K562 (cell line): ENCODE data around the gene OSGEPL1. TPM values are rescaled to one million over a fixed set of nuclear protein-coding genes. Genes with fewer than 3 reads are reported as not detected.

Experiments used
- ATAC-seq: fragments of 200-7000 bp; cut with Tn5 transposase; 3 replicates; pipeline ENCODE4 v1.9.1; 2020; ENCODE audit warnings: moderate library complexity
- BruUV-seq: library from RNA; stranded (reverse); fragments of 400-500 nt; replicated peaks from 2 replicates; lab custom pipeline; 2021; lab: Mats Ljungman, UMichigan
- CTCF ChIA-PET: fragments of 300-600 bp; formaldehyde crosslinking; extraction: SDS; loops from one replicate; lab custom pipeline; 2021; ENCODE audit warnings: low intra/inter-chr PET ratio; lab: Yijun Ruan, JAX
- POLR2A ChIA-PET: fragments of 300-600, 350-650 bp; sonication (Branson Sonifier 250); formaldehyde crosslinking; extraction: SDS; loops from one replicate; lab custom pipeline; 2021; ENCODE audit warnings: antibody characterized with exemption, inconsistent platforms; lab: Yijun Ruan, JAX
- DNase-seq, 4 experiments: peaks; one replicate each; pipeline versions ENCODE4 v3.0.0 to v3.0.0-alpha.2; 2011 to 2018; ENCODE audit warnings: low spot score in 3 of 4, mixed read lengths in 3 of 4; ENCODE audit errors: extremely low read depth in 1 of 4
- FAIRE-seq: peaks from 2 replicates; lab custom pipeline; 2011; peaks lifted over from hg19 to GRCh38; lab: Jason Lieb, UNC
- H2AFZ ChIP-seq: 2 replicates; pipeline ENCODE4 v1.6.0; 2011; ENCODE audit warnings: low read depth, low read length, control low read depth, inconsistent platforms
- H3K27ac ChIP-seq: fragments of 200-600 bp; 3 replicates; pipeline ENCODE4 v1.8.0; 2011; ENCODE audit warnings: low read depth, mild to moderate bottlenecking, control low read depth, inconsistent platforms, low read length, moderate library complexity, mixed read lengths; ENCODE audit errors: extremely low read depth
- H3K27me3 ChIP-seq, 2 experiments: fragments of 300-600 bp in 1 of 2; 2 replicates in 1 of 2; 3 replicates in 1 of 2; pipeline versions ENCODE4 v1.6.0 to v1.8.0; 2011; ENCODE audit warnings: inconsistent platforms in 2 of 2, low read length in 2 of 2, mild to moderate bottlenecking in 1 of 2, mixed read lengths in 1 of 2, moderate library complexity in 1 of 2; ENCODE audit not compliant: control insufficient read depth in 2 of 2, insufficient read depth in 2 of 2
- H3K36me3 ChIP-seq: fragments of 300-600 bp; 3 replicates; pipeline ENCODE4 v1.8.0; 2011; ENCODE audit warnings: mild to moderate bottlenecking, low read length, inconsistent platforms; ENCODE audit not compliant: control insufficient read depth, insufficient read depth
- H3K4me1 ChIP-seq, 2 experiments: fragments of 200-600 bp in 1 of 2; replicated peaks in 1 of 2; 2 replicates in 1 of 2; 3 replicates in 1 of 2; pipeline versions ENCODE4 v1.5.1 to v1.8.0; 2011; ENCODE audit warnings: inconsistent platforms in 2 of 2, low read length in 2 of 2, mild to moderate bottlenecking in 1 of 2, mixed read lengths in 1 of 2, moderate library complexity in 1 of 2; ENCODE audit not compliant: control insufficient read depth in 2 of 2, insufficient read depth in 2 of 2
- H3K4me2 ChIP-seq: 2 replicates; pipeline ENCODE4 v1.6.1; 2011; ENCODE audit warnings: low read length, control low read depth, inconsistent platforms, mixed read lengths; ENCODE audit not compliant: insufficient read depth
- H3K4me3 ChIP-seq: fragments of 200-600 bp; sonication (generic), shearing (Covaris generic); 2 replicates; pipeline ENCODE4 v1.5.1; 2016; ENCODE audit warnings: control low read depth, inconsistent platforms
- H3K79me2 ChIP-seq: fragments of 200-600 bp; 3 replicates; pipeline ENCODE4 v1.8.0; 2011; ENCODE audit warnings: low read length, inconsistent platforms; ENCODE audit not compliant: control insufficient read depth, insufficient read depth
- H3K9ac ChIP-seq, 2 experiments: 2 replicates each; pipeline versions ENCODE4 v1.6.0 to v1.6.1; 2011; ENCODE audit warnings: low read depth in 2 of 2, low read length in 2 of 2, control low read depth in 1 of 2, inconsistent platforms in 1 of 2, mild to moderate bottlenecking in 1 of 2, mixed read lengths in 1 of 2; ENCODE audit not compliant: insufficient read depth in 1 of 2
- H3K9me1 ChIP-seq: one replicate; pipeline ENCODE4 v1.6.0; 2011; ENCODE audit warnings: inconsistent platforms, mild to moderate bottlenecking, low read length, moderate library complexity; ENCODE audit not compliant: control insufficient read depth, insufficient read depth
- H3K9me3 ChIP-seq: replicated peaks from 2 replicates; pipeline ENCODE4 v1.5.1; 2011; ENCODE audit warnings: low read depth, low read length, inconsistent platforms; ENCODE audit not compliant: control insufficient read depth, insufficient read depth
- H4K20me1 ChIP-seq: replicated peaks from 2 replicates; pipeline ENCODE4 v1.6.1; 2011; ENCODE audit warnings: low read length, inconsistent platforms, mixed read lengths; ENCODE audit not compliant: control insufficient read depth, insufficient read depth
- ATF1 ChIP-seq, 2 experiments: fragments of 450-650 bp in 1 of 2; IDR thresholded peaks; 2 replicates each; pipeline ENCODE4 v1.6.1; 2016; ENCODE audit warnings: missing compliant biosample characterization in 1 of 2, missing genetic modification characterization in 1 of 2
- BMI1 ChIP-seq: fragments of 150-350 bp; IDR thresholded peaks from 2 replicates; pipeline ENCODE4 v1.6.1; 2014; ENCODE audit warnings: low read length
- DNMT1 ChIP-seq: fragments of 450-650 bp; IDR thresholded peaks from 2 replicates; pipeline ENCODE4 v1.6.1; 2016; ENCODE audit warnings: antibody characterized with exemption, mild to moderate bottlenecking
- FOXJ2 ChIP-seq: fragments of 200-800 bp; sonication (Bioruptor generic); IDR thresholded peaks from 2 replicates; pipeline ENCODE4 v1.6.1; 2016; ENCODE audit warnings: missing genetic modification characterization, missing compliant biosample characterization
- NCOA6 ChIP-seq: fragments of 450-650 bp; IDR thresholded peaks from 2 replicates; pipeline ENCODE4 v1.6.1; 2017; ENCODE audit warnings: mild to moderate bottlenecking
- NFRKB ChIP-seq: fragments of 450-650 bp; IDR thresholded peaks from 2 replicates; pipeline ENCODE4 v1.6.1; 2016; ENCODE audit warnings: low read depth
- RERE ChIP-seq: sonication (generic); formaldehyde crosslinking; IDR thresholded peaks from 2 replicates; pipeline ENCODE4 v1.8.0; 2023; ENCODE audit warnings: missing genetic modification reagents, mild to moderate bottlenecking, borderline replicate concordance
- RFX7 ChIP-seq: fragments of 250-450 bp; sonication (Bioruptor Pico); IDR thresholded peaks from 2 replicates; pipeline ENCODE4 v1.5.1; 2021; ENCODE audit warnings: mild to moderate bottlenecking
- ZBTB49 ChIP-seq: sonication (generic); formaldehyde crosslinking; IDR thresholded peaks from 2 replicates; pipeline ENCODE4 v1.8.0; 2022; ENCODE audit warnings: missing genetic modification reagents, mild to moderate bottlenecking, borderline replicate concordance
- ZNF197 ChIP-seq: fragments of 200-800 bp; sonication (Bioruptor generic); IDR thresholded peaks from 2 replicates; pipeline ENCODE4 v1.6.1; 2016; ENCODE audit warnings: low read depth, missing genetic modification characterization, missing compliant biosample characterization
- ZNF395 ChIP-seq: fragments of 200-800 bp; sonication (Bioruptor generic); IDR thresholded peaks from 2 replicates; pipeline ENCODE4 v1.6.1; 2017; ENCODE audit warnings: missing genetic modification characterization, missing compliant biosample characterization
- WGBS: fragments of 100-300 bp; shearing (Covaris generic); methylation state at CpG from one replicate; pipeline ENCODE4 v1.1.6; 2016; ENCODE audit warnings: low coverage, mixed read lengths; ENCODE audit not compliant: insufficient coverage; ENCODE audit errors: missing lambda C conversion rate; 5-methylcytosine and 5-hydroxymethylcytosine counted together
- in situ Hi-C: fragments of 300-500 bp; cut with MboI; formaldehyde crosslinking; loops from 4 replicates; pipeline ENCODE4 v1.15.0; 2018; ENCODE audit warnings: inconsistent platforms, mixed read lengths
- intact Hi-C: fragments of 100-400 bp; cut with micrococcal nuclease; formaldehyde crosslinking; loops from 2 replicates; pipeline ENCODE4 v1.14.2; 2022
- polyA plus RNA-seq, 8 experiments: library from polyadenylated mRNA; depleted of rRNA in 4 of 8; stranded (reverse) in 5 of 8; unstranded in 3 of 8; fragments of >200 nt; fragmentation: Nextera tagmentation in 2 of 8; fragmentation: Illumina TruSeq in 1 of 8; extraction: Ambion mirVana in 2 of 8; extraction: Trizol in 1 of 8; gene quantifications; 2 replicates each; pipeline versions ENCODE4 v1.2.1 to v1.2.3, GENCODE V29; 2011 to 2014; ENCODE audit warnings: inconsistent platforms in 1 of 8, missing spikeins in 1 of 8
- total RNA-seq, 7 experiments: library from RNA; depleted of rRNA in 6 of 7; stranded (reverse); fragments of >200 nt in 6 of 7; fragmentation: Illumina TruSeq in 2 of 7; extraction: Trizol in 2 of 7; gene quantifications; 2 replicates each; pipeline versions ENCODE4 v1.2.1 to v1.2.3, GENCODE V29; 2011 to 2021; ENCODE audit warnings: low replicate concordance in 1 of 7

Gene OSGEPL1
- total and polyA plus RNA-seq, 9 of the 15 experiments (the other 6 are each of a cell fraction or from before 2014, with no cell fraction given) = 2.5 to 10.8 (median 6.5) TPM

GRCh38 chr2:189698020-189698887 is 64.3 kb downstream of the OSGEPL1 start:
- WGBS = 25% methylated on average over 6 of the region's 6 CpGs
- ChIA-PET CTCF (interaction anchor here (0.6 to 4.4 kb wide), 3 partner anchors 38 to 1239 kb away, joined by 3 to 38 read pairs (median 3); partner anchors contain the start of gene ASNSD1), POLR2A (interaction anchor here (1.1 kb wide), 1 partner anchor 64 kb away, joined by 5 read pairs; the partner anchor contains the start of gene OSGEPL1)
- FAIRE-seq = peak; percentile 65
- Histone ChIP-seq H3K27me3 (no peaks in the 10 kb centered on the region), H3K27ac (peak overlapping the region; percentile 39; the same call in 2 of the 3 replicates), H3K79me2 (no peaks in the 10 kb centered on the region), H3K36me3 (no peaks in the 10 kb centered on the region), H3K9me3 (no peaks in the 10 kb centered on the region), H3K9ac (peak overlapping the region; percentile 7 to 45; a peak in 2 of 4 replicates), H3K4me2 (peak overlapping the region; percentile 33; the same call in 1 of the 2 replicates), H3K4me1 (no peaks in the 10 kb centered on the region; a peak in 3 of 5 replicates), H2AFZ (peak overlapping the region; percentile 72), H3K9me1 (no peaks in the 10 kb centered on the region), H4K20me1 (no peaks in the 10 kb centered on the region), H3K4me3 (no peak overlapping the region)
- no TSS peak for BruUV-seq
- in situ Hi-C loops = no loop called here
- DNase-seq = peak; percentile 30 to 50 (median 34)
- peak; percentile 95 for ATAC-seq
- intact Hi-C loops = loop anchor here (1.0 kb wide), 1 partner anchor 37 kb away; the partner anchor contains the start of gene ASNSD1
- TF ChIP-seq ZNF197 (CRISPR knock-in tag) (0 out of 2 replicates have a peak, but pooled peaks have one; percentile 33), BMI1 (no peak), NFRKB (no peak), DNMT1 (no peak), RERE (CRISPR knock-in tag) (no peak), NCOA6 (no peak), ZBTB49 (CRISPR knock-in tag) (no peak), ZNF395 (CRISPR knock-in tag) (no peak), RFX7 (CRISPR knock-in tag) (no peak), ATF1 (CRISPR knock-in tag; IDR thresholded peaks at IDR 0.05) (no peak), ATF1 (tag; IDR thresholded peaks at IDR 0.05) (0 out of 2 replicates have a peak, but pooled peaks have one; percentile 24), FOXJ2 (tag) (no peak)
